Measurements from ENCODE around the gene TOPAZ1.
A peak's percentile ranks its signal among the peaks of the same experiment; 100 is the strongest.

The TOPAZ1 gene

DNA sequence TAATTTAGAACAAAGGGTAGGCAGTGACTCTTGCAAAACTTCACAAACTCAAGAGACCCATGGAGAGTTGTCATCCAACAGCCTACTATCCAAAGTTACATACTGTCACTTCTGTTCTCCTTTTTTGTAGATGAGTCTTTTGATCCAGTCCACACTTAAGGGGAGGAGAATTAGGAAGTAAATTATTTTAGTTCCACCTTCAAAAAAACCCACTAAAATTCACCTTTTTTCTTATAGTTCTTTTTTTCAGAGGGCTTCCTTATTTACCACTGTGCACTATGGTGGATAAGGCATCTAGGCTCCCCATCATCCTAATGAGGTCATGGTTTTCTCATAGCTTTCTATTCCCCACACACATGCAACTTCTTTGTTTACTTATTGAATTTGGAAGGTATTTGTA is 88.3 kb downstream of the TOPAZ1 start:
- H3K27ac ChIP-seq (ENCODE audit: low read length), result no peak overlapping the region
- no peaks in the 10 kb centered on the region for H3K79me2 ChIP-seq (ENCODE audit: low read length)
- no peak overlapping the region for H2AFZ ChIP-seq (ENCODE audit: low read depth, low read length)
- no peaks in the 10 kb centered on the region for H3K36me3 ChIP-seq (replicated peaks; ENCODE audit: low read depth, low read length)
- H4K20me1 ChIP-seq (ENCODE audit: insufficient read depth, low read length), result no peaks in the 10 kb centered on the region
- no peak overlapping the region for H3K4me2 ChIP-seq (ENCODE audit: low read length)
- H3K27me3 ChIP-seq (ENCODE audit: low read depth, low read length), result no peaks in the 10 kb centered on the region
- no peak overlapping the region for H3K9ac ChIP-seq (ENCODE audit: low read length)
- no peak overlapping the region for H3K4me3 ChIP-seq (ENCODE audit: low read length)
- no peaks in the 10 kb centered on the region for H3K9me3 ChIP-seq (ENCODE audit: insufficient read depth, low read length)
- TF ChIP-seq, protein P1, sequence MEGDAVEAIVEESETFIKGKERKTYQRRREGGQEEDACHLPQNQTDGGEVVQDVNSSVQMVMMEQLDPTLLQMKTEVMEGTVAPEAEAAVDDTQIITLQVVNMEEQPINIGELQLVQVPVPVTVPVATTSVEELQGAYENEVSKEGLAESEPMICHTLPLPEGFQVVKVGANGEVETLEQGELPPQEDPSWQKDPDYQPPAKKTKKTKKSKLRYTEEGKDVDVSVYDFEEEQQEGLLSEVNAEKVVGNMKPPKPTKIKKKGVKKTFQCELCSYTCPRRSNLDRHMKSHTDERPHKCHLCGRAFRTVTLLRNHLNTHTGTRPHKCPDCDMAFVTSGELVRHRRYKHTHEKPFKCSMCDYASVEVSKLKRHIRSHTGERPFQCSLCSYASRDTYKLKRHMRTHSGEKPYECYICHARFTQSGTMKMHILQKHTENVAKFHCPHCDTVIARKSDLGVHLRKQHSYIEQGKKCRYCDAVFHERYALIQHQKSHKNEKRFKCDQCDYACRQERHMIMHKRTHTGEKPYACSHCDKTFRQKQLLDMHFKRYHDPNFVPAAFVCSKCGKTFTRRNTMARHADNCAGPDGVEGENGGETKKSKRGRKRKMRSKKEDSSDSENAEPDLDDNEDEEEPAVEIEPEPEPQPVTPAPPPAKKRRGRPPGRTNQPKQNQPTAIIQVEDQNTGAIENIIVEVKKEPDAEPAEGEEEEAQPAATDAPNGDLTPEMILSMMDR (IDR thresholded peaks at IDR 0.05; ENCODE audit: low read depth, low read length), result no peak
- TF ChIP-seq EZH2phosphoT487 (IDR thresholded peaks at IDR 0.05; ENCODE audit: low read depth), result no peak
- H3K4me1 ChIP-seq (ENCODE audit: low read length), result no peaks in the 10 kb centered on the region

DNA sequence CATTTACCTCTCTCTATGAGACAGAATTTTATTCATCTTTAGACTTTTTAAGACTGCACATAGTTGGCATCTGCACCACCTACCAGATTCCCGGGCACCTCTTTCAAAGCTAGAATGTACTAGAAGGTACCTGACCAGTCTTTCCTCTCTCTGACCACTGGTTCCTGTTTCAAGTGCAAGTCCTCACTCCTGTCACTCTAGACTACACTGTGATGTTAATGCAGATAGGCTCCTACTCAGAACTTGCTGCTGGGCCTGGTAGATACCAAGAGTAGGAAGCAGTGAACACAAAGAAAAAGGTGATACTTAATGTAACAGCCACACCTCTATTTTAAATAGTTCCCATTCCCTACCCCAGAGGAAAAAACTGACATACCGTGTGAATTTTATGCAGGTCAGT is 88.8 kb downstream of the TOPAZ1 start:
- Histone ChIP-seq H3K27ac (ENCODE audit: low read length) (no peak overlapping the region), H3K4me1 (ENCODE audit: low read length) (no peaks in the 10 kb centered on the region), H3K9me3 (ENCODE audit: insufficient read depth, low read length) (no peaks in the 10 kb centered on the region), H3K9ac (ENCODE audit: low read length) (no peak overlapping the region), H3K79me2 (ENCODE audit: low read length) (no peaks in the 10 kb centered on the region), H2AFZ (ENCODE audit: low read depth, low read length) (no peak overlapping the region), H3K4me2 (ENCODE audit: low read length) (no peak overlapping the region), H3K27me3 (ENCODE audit: low read depth, low read length) (no peaks in the 10 kb centered on the region), H4K20me1 (ENCODE audit: insufficient read depth, low read length) (no peaks in the 10 kb centered on the region), H3K4me3 (ENCODE audit: low read length) (no peak overlapping the region), H3K36me3 (replicated peaks; ENCODE audit: low read depth, low read length) (no peaks in the 10 kb centered on the region)
- TF ChIP-seq EZH2phosphoT487 (IDR thresholded peaks at IDR 0.05; ENCODE audit: low read depth), result no peak
- TF ChIP-seq, protein P1 (IDR thresholded peaks at IDR 0.05; ENCODE audit: low read depth, low read length), result no peak

DNA sequence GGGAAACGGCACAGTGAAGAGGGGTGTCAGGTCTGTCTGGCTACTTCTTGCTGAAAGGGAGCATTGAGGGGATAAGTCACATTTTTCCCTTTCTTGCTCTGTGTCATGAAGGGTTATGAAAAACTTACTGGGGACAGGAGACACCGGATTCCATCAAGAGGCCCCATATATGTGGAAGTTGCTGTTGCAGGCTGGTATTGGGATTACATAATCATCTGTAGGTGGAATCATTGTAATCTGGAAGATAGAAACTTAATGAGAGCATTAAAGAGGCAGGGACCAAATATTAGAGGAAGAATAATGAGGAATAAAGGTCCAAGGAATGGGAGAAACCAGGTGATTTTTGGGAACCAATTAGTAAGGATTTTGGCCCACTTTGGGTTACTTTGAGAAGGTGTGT is 92.6 kb downstream of the TOPAZ1 start:
- no peak overlapping the region for H2AFZ ChIP-seq (ENCODE audit: low read depth, low read length)
- H3K4me3 ChIP-seq (ENCODE audit: low read length), result no peak overlapping the region
- H3K79me2 ChIP-seq (ENCODE audit: low read length), result peaks cover 6% of the 10 kb centered on the region
- TF ChIP-seq, protein P1 (IDR thresholded peaks at IDR 0.05; ENCODE audit: low read depth, low read length), result no peak
- TF ChIP-seq EZH2phosphoT487 (IDR thresholded peaks at IDR 0.05; ENCODE audit: low read depth), result no peak
- no peaks in the 10 kb centered on the region for H3K9me3 ChIP-seq (ENCODE audit: insufficient read depth, low read length)
- no peaks in the 10 kb centered on the region for H3K27me3 ChIP-seq (ENCODE audit: low read depth, low read length)
- no peaks in the 10 kb centered on the region for H3K36me3 ChIP-seq (replicated peaks; ENCODE audit: low read depth, low read length)
- H3K4me1 ChIP-seq (ENCODE audit: low read length), result peaks cover 6% of the 10 kb centered on the region
- no peak overlapping the region for H3K4me2 ChIP-seq (ENCODE audit: low read length)
- no peak overlapping the region for H3K9ac ChIP-seq (ENCODE audit: low read length)
- no peak overlapping the region for H3K27ac ChIP-seq (ENCODE audit: low read length)
- H4K20me1 ChIP-seq (ENCODE audit: insufficient read depth, low read length), result no peaks in the 10 kb centered on the region

DNA sequence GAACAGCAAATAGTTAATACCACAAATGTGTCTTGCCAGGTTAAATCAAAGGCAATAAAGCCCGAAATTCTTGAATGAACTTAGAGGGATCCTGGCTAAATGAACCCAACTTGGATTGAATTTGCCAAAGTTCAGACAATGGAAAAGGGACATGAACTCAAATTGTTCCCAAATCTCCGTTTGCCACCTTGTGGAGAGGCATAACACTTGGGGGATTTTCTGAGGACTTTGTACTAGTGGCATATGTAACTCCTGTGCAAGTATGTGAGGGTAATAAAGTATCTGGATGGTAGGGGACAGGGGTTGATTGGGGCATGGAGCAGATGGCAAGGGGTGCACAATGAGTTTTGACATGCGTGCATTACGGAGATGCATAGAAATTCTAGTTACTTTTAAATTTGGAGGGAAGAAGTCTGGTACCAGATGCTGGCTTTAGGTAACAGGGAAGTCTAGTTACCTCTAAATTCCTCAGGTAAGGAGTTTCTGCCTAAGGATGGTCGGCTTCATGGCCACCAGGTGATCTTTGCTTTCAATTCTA is 95.6 kb downstream of the TOPAZ1 start:
- H3K9ac ChIP-seq (ENCODE audit: low read length), result peak overlapping the region; percentile 80
- H2AFZ ChIP-seq (ENCODE audit: low read depth, low read length), result peak overlapping the region; percentile 85

More for the DNA sequence above, 95.6 kb downstream of the TOPAZ1 start:
- Histone ChIP-seq H3K79me2 (ENCODE audit: low read length) (peaks cover 19% of the 10 kb centered on the region), H4K20me1 (ENCODE audit: insufficient read depth, low read length) (peaks cover 5% of the 10 kb centered on the region; the same call in 1 of the 2 replicates), H3K27ac (ENCODE audit: low read length) (no peak overlapping the region), H3K4me3 (ENCODE audit: low read length) (peak overlapping the region; percentile 85), H3K36me3 (replicated peaks; ENCODE audit: low read depth, low read length) (no peaks in the 10 kb centered on the region), H3K4me2 (ENCODE audit: low read length) (peak overlapping the region; percentile 85), H3K4me1 (ENCODE audit: low read length) (peaks cover 17% of the 10 kb centered on the region), H3K27me3 (ENCODE audit: low read depth, low read length) (no peaks in the 10 kb centered on the region), H3K9me3 (ENCODE audit: insufficient read depth, low read length) (no peaks in the 10 kb centered on the region)
- TF ChIP-seq, protein P1 (IDR thresholded peaks at IDR 0.05; ENCODE audit: low read depth, low read length), result 0 out of 2 replicates have a peak, but pooled peaks have one; percentile 5
- TF ChIP-seq EZH2phosphoT487 (IDR thresholded peaks at IDR 0.05; ENCODE audit: low read depth), result no peak

Data from OCI-LY3 (cell line).